Activated CD4-positive, CD25-positive, alpha-beta regulatory T cell treated with anti-CD3 and anti-CD28 coated beads, Interleukin-2, amount 50 U/mL, for 72 hours (primary cell): ENCODE measurements around the gene DEFB129.
"Not testable (repeated sequence)": the region's sequence is repeated elsewhere in the genome, so short reads cannot be mapped to it uniquely, and the experiment has no call there.

Source experiments
- DNase-seq: peaks from one replicate; pipeline ENCODE4 v3.0.0; 2021

DEFB129 gene, protein sequence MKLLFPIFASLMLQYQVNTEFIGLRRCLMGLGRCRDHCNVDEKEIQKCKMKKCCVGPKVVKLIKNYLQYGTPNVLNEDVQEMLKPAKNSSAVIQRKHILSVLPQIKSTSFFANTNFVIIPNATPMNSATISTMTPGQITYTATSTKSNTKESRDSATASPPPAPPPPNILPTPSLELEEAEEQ

DNA sequence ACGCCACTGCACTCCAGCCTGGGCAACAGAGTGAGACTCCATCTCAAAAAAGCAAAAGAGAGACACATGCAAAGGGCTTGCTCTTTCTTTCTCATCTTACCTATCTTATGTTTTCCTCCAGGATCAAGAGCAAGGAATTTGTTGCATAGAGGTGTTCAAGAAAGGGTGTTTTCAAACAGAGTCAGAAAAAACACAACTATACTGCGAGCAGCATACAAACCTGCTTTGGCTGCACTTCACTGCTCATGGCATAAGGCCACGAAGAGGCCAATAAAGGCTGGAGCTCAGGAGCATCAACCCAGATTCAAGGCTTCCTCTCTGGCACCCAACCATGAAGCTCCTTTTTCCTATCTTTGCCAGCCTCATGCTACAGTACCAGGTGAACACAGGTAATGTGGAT lies at the start of gene DEFB129:
DEFB129 (plus strand) TSS at position 301 of the 400 bp plus-strand sequence; CDS start at position 332, 31 bp downstream.
- no peak for DNase-seq

DNA sequence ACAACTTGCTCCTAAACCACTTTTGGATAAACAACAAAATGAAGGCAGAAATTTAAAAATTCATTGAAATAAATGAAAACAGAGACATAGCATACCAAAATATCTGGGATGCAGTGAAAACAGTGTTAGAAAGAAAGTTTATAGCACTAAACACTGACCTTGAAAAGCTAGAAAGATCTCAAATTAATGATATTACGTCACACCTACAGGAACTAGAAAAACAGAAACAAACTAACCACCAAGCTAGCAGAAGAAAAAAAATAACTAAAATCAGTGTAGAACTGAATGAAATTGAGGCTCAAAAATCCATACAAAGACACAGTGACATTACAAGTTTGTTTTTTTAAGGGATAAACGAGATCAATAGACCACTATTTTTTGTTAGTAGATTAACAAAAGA lies 42.8 kb upstream of the DEFB129 start:
- no peak for DNase-seq

DNA sequence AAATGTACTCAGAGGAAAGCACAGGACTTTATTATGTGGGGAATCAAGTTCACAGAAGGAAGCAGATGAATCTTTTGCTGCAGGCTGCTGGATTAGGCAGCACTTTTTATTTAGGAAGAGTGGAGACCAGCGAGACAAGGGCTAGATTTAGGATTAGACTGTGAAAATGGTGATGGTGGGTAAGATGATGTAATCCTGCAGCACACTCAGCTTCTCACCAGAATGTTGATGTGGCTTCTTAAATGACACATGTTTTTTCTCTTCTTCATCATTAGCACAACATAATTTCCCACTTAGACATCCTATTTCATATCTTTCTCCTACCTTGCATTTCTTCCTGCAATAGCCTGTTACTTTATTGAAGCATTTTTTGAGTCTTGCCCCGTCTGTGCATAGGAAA lies 39.3 kb upstream of the DEFB129 start:
- DNase-seq, result no peak

DNA sequence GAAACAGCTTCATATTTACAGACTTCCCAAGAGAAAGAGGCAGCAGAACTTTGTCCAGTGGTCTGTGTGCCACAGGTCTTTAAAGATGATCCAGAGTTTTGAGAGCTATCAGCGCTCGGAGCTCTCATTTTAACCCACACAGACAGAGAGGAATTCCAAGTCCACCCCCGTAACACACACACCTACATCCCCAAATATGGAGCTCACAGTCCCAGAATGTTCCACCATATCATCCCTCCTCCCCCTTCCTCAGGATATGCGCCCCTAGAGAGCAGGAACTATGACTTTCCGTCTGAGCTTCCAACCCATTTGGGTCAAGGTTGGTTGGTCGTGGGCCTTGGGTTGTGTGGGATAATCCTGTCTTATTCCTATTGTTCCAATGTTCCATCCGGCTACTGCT lies 37.4 kb upstream of the DEFB129 start, which contains the start of gene DEFB128:
DEFB128 (minus strand) TSS at position 101 of the 400 bp plus-strand sequence; CDS start at position 13, 88 bp downstream.
- DNase-seq, result no peak

DNA sequence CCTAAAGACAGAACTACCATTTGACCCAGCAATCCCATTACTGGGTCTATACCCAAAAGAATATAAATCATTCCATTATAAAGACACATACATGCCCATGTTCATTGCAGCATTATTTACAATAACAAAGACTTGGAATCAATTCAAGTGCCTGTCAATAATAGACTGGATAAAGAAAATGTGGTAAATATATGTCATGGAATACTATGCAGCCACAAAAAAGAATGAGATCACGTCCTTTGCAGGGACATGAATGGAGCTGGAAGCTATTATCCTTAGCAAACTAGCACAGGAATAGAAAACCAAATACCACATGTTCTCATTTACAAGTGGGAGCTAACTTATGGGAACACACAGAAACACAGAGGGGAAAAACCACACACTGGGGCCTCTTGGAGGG lies 28.8 kb upstream of the DEFB129 start:
- DNase-seq, result no peak

DNA sequence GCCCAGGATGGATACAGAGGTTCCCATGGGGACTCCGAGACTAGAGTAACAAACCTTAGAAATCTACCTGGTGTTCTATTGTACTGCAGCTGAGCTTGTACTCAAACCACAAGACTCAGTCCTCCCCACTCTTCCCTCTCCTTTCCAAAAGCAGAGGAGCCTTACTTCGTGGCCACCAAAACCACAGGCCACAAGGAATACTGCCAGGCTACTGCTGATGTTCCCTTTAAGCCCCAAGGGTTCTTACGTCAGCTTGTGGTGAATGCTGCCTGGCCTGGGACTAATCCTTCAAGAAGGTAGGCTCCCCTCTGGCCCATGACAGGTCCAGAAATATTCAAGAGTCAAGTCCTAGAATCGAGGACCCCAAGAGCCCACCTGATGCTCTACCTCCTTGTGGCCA lies 27.1 kb upstream of the DEFB129 start:
- no peak for DNase-seq

DNA sequence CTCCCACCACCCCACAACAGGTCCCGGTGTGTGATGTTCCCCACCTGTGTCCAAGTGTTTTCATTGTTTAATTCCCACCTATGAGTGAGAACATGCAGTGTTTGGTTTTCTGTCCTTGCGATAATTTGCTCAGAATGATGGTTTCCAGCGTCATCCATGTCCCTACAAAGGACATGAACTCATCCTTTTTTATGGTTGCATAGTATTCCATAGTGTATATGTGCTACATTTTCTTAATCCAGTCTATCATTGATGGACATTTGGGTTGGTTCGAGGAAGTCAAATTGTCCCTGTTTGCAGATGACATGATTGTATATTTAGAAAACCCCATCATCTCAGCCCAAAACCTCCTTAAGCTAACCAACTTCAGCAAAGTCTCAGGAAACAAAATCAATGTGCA lies 23.4 kb upstream of the DEFB129 start:
- not testable (repeated sequence) for DNase-seq

DNA sequence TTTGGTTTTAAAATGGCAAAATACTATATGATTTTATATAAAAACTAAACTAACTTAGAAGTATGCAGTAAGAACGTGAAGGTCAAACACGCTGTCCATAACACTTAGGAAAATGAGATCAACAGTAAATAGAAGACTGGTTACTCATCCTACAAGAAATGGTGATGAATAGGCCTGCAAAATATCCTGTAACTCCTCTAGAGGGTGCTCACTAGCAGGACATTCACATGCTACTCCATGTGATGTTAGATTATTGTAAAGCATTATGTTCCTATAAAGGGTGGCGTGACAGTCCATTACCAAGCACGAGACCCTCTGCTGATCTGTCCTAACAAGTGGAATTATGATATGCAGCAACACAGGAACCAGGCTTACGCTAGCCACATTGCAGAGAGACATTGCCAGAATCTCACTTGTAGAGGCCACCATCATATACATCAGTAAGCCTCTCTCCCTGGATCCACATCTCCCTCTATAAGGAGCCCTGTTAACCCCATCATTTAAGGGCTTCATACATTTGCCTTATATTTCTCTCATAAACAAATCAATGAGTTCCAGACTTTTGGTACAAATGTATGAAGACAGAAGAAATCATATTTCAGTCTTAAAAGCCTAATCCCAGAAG lies 18.0 kb upstream of the DEFB129 start:
- DNase-seq, result no peak

DNA sequence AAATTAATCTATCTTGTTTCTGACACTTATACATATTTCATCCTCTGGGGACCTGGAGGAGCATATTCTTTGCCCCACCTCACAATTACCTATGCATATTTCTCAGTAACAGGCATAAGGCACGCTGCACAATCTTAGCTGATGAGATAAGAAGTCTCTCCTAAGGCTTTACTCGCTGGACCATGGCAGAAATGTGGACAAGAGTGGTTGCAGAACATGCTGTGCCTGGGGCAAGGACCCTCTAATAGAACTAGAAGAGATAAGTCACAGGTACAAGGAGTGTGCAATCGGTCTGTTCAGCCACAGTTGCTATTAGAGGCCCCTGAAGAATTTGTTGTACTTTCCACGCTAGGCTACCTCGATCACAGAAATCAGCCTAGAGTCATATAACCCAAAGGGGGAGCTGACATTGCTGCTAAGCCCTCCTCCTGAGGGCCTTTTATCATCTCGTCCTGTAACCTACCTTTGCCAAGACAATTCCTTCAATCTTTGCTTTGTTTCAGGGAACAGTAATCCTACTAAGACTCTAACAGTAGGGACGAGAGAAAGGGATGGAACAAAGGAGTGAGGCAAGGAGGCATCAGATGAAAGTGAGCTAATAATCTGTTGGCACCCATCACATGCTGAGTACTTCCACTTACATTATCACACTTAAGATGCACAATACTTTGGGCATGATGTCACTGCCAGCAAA lies 16.1 kb upstream of the DEFB129 start:
- no peak for DNase-seq

DNA sequence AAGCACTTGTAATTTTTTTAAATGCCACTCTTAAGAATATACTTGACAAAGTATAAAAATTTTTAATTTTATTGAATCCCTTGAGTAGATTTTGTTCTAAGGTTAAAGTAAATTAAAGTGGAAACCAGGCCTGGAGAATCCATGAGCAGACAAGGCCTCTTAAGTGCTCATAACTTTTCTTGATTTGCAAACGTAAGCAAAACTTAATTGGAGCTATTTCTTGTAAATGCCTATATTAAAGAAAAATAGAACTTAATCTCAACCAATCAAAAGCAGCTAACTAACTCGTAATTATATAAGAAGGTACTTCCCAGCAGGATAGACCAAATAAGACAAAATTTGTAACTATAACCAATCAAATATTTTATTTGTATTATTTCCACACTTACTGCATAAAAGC lies 12.7 kb upstream of the DEFB129 start:
- no peak for DNase-seq

DNA sequence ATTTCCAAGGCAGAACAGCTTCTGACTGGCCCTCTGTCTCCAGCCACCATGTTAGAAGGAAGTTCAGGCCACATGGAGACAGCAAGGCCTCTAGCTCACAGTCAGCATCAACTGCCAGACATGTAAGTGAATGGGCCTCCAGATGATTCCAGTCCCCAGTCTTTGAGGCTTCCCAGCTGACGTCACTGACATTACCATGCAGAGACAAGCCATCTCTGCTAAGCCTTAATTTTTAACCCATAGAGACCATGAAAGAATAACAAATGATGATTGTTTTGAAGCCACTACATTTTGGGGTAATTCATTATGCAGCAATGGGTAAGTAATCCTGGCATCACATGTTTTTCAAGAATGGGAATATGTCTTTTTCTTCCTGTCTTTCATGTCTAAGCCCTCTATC lies 11.3 kb upstream of the DEFB129 start:
- DNase-seq, result no peak

DNA sequence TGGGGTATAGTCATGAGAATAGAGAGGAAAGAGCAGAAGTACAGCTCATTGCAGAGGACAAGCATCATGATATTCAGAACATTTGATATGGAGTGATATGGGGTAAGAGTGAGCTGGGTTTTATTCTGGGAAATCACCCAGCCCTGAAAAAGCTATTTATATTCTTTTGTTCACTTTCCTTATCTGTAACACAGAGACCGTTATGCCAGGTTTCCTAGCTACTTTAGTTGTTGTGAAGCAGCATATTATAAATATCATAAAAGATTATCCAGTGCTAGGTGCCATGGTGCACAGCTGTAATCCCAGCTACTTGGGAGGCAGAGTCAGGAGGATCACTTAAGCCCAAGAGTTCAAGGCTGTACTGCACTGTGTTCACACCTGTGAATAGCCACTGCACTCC lies 9.8 kb upstream of the DEFB129 start:
- no peak for DNase-seq

DNA sequence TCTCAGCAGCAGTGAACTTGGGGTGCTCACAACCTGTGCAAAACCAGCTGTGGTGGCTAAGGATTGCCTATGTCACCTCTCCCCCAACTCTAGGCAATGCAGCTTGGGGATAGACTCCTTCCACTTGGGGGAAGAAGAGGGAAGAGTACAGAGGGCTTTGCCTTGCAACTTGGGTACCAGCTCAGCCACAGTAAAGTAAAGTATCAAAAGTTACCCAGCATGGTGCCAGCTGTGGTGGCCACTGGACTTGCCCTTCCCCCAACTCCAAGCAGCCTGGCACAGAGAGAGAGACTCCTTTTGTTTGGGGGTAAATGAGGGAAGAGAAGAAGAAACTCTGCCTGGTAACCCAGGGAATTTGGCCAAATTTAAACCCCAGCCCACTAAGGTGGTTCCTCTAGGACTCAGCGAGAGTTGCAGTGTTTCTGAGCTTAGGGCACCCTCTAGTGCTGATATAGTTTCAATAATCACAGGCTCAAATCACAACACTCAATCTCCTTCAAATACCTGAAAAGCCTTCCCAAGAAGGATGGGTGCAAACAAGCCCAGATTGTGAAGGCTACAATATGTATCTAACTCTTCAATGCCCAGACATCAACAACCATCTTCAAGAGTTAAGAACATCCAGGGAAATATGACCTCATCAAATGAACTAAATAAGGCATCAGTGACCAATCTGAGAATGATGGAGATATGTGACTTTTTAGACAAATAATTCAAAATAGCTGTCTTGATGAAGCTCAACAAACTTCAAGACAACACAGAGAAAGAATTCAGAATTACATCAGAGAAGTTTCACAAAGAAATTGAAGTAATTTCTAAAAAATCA lies 7.6 kb upstream of the DEFB129 start:
- DNase-seq, result no peak

DNA sequence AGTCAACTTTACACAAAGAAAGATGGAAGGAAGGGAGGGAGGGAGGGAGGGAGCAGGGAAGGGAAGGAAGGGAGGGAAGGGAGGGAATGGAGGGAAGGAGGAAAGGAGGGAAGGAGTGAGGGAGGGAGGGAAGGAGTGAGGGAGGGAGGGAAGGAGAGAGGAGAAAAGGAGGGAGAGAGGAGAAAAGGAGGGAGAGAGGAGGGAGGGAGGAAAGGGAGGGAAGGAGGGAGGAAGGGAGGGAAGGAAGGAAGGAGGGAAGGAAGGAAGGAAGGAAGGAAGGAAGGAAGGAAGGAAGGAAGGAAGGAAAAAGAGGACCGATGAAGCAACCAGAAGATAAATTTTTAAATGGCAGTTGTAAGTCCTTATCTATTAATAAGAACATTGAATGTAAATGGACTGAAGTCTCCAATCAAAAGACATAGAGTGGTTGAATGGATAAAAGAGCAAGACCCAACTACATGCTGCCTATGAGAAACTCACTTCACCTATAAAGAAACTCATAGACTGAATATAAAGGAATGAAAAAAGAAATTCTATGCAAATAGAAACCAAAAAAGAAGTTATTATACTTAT lies 5.7 kb upstream of the DEFB129 start:
- no peak for DNase-seq

DNA sequence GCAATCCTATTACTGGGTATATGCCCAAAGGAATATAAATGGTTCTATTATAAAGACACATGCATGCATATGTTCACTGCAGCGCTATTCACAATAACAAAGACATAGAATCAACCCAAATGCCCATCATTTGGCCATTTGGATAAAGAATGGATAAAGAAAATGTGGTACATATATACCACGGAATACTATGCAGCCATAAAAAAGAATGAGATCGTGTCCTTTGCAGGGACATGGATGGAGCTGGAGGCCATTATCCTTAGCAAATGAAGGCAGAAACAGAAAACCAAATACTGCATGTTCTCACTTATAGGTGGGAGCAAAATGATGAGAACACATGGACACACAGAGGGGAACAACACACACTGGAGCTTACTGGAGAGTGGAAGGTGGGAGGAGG lies 1.2 kb upstream of the DEFB129 start:
- not testable (repeated sequence) for DNase-seq

DNA sequence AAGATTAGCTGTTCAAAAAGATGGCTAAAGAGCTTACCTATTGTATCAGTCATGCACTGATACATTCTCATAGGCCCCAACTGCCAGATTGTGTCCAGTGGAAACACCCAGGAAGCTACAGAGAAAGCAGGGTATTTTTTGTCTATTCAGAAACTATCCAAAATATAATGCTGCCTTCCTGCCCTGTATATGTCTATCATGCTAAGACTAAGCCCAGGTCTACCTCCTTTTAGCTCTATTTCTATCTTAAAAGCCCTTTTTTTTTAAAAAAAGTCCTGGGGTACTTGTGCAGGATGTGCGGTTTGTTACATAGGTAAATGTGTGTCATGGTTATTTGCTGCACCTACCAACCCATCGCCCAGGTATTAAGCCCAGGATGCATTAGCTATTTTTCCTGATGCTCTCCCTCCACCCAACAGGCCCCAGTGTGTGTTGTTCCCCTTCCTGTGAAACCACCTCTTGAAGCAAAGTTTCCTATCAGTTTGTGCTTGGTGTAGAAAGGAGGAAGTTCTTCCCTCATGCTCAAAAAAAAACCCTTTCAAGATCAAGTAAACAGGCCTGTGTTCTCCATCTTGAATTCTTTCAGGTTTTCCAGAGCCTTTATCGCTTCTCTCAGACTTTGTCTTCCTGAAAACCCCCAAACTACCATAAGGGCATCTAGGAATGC lies 514 bp downstream of the DEFB129 start:
- no peak for DNase-seq

DNA sequence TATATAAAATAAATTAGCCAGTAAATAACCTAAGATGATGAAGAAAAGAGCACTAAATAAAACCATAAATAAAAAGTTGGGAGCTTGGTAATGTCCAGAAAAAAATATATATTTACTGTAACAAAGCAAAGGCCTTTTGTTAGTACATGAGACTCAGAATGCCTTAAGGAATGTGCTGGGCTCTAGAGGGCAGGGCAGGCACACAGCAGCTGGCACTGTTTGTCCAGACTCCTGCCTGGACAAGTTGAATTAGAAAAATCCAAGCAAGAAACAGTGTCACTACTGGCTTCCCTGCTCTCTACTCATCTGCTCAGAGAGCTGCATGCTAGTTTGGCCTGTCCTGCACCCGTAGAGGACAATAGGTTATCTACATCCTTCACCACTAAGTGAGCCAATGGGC lies 8.8 kb downstream of the DEFB129 start:
- no peak for DNase-seq

DNA sequence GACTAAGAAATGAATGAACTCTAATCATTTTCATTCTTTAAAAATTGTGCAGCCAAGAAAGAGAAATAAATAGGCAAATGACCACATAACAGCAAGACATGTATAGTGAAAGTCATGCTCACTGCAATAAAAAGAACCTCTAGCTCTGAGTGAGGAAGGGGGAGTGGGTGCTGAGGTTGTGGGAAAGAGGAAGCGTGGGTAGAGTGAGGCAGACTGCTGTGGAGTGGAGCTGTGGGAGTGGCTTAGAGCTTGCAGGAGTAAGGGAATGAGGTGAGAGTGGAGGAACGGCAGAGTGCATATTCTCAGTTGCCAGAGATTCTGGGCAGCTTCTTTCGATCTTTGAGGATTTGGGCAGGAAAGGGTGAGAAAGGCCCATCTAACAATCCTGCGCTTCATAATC lies 10.4 kb downstream of the DEFB129 start:
- DNase-seq, result no peak

DNA sequence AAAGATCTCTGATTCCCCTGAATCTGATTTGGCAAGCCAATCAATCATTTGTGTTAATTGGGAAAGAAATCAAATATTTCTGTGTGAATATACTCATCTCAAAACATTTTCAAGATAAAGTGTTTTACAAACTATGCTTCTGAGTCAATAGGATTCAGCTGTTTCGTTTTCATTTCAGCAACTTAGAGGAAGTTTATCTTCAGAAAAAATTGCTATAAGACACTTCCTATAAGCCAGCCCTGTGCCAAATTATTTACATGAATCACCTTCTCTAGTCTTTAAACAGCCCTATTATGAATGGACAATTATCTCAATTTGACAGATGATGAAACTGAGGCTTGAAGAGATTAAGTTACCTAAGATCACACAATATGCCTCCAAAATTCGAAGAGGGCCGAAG lies 10.9 kb downstream of the DEFB129 start:
- DNase-seq, result no peak

DNA sequence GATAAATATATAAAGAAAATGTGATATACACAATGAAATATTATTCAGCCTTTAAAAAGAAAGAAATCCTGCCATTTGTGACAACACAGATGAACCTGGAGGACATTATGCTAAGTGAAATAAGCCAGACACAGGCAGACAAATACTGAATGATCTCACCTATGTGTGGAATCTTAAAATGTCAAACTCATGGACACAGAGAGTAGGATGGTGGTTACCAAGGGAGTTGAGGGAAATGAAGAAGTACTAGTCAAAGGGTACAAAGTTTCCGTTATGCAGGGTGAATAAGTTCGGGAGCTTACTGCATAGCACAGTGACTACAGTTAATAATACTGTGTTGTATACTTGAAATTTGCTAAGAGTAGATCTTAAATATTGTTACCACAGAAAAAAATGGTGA lies 15.8 kb downstream of the DEFB129 start:
- no peak for DNase-seq

DNA sequence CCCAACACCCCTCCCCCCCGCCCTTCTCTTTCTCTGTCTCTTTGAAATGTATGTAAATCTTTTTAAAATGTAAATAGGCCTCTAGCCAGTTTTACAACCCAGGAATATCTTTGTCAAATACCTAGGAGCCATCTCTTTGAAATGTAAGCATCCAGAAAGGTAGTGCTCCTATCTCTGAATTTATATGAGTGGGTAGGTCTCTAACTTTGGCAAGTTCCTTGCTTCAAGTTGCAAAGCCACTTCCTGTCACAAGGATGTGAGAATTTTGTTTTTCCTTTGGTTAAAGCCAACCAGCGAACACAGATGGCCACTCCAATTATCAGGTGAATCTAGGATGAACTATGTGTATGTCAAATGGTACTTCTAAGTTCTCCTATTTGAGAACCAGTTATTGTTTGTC lies 24.3 kb downstream of the DEFB129 start:
- no peak for DNase-seq

DNA sequence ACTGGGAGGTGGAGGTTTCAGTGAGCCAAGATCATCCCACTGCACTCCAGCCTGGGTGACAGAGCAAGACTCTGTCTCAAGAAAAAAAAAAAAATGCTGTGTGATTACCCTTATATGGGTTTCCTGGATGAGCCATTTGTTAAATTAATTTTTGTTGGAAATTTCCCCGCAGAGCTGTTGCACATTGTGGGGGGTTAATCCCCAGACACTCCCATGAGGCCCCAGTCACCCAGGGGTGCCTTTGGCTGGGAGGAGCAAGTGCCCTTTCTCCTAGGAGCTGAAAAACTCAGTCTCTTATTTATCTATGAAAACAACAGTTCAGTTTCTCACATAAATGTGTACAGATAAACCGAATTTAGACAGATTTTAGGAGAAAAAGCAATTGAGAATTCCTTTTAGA lies 25.7 kb downstream of the DEFB129 start:
- DNase-seq, result no peak

DNA sequence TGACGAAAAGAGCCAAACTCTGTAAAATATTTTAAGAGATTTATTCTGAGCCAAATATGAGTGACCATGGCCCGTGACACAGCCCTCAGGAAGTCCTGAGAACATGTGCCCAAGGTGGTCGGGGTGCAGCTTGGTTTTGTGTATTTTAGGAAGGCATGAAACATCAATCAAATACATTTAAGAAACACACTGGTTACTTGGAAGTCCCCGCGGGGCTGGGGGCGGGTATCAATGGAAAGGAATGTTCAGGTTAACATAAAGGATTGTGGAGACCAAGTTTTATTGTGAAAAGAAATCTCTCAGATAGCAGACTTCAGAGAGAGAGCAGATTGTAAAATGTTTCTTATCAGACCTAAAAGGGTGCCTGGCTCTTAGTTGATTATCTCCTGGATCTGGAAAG lies 26.4 kb downstream of the DEFB129 start:
- not testable (repeated sequence) for DNase-seq
